GM18520 (cell line): ENCODE results near the gene COX10.
"Not testable (repeated sequence)": the region's sequence is repeated elsewhere in the genome, so short reads cannot be mapped to it uniquely, and the experiment has no call there.

ENCODE experiments used
- ATAC-seq: cut with Tn5 transposase; IDR thresholded peaks from one replicate; pipeline ENCODE4 v1.9.1; 2021; ENCODE audit not compliant: unreplicated experiment

COX10 gene

GRCh38 chr17:14168582-14168981, 99.3 kb downstream of the COX10 start:
- no peak for ATAC-seq

GRCh38 chr17:14169287-14169686, 100.0 kb downstream of the COX10 start:
- no peak for ATAC-seq

DNA sequence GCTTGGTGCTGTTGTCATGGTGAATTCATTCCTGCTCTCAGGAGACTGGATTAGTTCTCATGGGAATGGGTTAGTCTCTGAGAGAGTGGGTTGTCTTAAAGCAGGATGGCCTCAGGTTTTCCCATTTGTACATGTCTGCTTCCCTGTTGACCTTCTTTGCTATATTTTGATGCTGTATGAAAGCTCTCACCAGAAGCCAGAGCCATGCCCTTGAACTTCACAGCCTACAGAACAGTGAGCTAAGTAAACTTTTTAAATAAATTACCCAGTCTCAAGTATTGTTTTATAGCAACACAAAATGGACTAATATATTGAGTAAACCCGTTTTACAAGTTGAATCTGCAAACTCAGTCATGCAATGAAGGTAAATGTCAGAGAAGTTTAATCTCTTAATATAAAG, 100.6 kb downstream of the COX10 start:
- ATAC-seq, result no peak

- ATAC-seq, result not testable (repeated sequence)
These were observed 107.7 kb downstream of the COX10 start for GRCh38 chr17:14176989-14177388.

DNA sequence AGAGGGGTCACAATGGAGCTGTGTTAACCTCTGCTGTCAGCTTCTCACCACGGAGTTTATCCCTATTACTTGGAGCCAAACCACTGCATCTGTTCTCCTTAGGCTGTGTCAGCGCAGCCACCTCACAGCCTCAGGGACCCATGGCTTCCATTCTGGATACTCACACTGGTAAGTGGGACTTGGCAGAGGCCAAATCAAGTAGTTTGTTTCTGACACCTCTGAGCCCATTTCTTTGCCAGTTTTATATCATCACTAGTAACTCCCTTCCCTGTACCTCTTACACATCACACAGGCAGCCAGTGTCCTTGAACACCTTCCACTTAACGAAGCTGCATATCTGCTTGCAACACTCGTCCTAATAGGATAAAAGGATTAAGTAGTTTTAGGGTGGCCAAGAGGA, 108.5 kb downstream of the COX10 start:
- not testable (repeated sequence) for ATAC-seq

DNA sequence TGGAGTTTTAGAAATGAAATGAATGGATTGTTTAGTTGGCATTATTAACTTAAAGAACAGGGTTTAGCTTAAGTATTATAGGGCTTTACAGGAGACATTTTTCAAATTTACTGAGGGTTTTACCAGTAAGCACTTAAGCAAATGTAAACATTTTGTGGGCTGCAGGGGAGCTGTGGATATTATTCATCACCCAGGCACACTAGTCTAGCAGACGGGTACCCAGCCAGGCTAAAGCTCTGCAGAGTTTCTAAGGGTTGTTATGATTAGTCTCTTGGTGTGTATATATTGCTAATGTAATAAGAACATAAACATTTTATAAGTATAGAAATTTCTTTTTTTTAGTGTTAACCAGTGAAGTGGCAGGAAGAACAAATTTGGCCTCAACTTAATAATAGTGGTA, 110.6 kb downstream of the COX10 start:
- ATAC-seq, result not testable (repeated sequence)

- not testable (repeated sequence) for ATAC-seq
These were observed 112.8 kb downstream of the COX10 start for GRCh38 chr17:14182084-14182483.

GRCh38 chr17:14184536-14184935, 115.2 kb downstream of the COX10 start:
- ATAC-seq, result not testable (repeated sequence)

- ATAC-seq, result not testable (repeated sequence)
These were observed 117.1 kb downstream of the COX10 start for GRCh38 chr17:14186443-14186842.

DNA sequence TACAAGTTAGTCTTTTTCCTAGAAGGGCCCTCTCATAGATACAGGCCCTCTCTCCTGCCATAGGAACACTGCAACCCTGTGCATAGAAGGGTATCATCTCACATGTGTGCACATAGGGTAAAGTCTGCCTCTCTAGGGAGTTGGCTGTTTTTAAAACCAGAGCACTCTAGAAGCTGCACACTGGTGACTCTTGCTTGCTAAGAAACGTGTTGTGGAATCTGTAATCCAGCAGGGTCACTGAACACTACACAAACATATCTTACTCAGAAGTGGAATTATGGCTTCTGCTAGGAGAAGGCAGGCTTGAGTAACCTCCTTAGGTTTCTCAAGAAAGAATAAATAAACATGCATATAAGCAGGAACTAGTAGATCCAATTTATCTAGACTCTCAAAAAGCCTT, 121.5 kb downstream of the COX10 start:
- ATAC-seq, result not testable (repeated sequence)

- ATAC-seq, result not testable (repeated sequence)
These were observed 122.2 kb downstream of the COX10 start for GRCh38 chr17:14191469-14191868.

- not testable (repeated sequence) for ATAC-seq
These were observed 122.7 kb downstream of the COX10 start for GRCh38 chr17:14192039-14192438.

- not testable (repeated sequence) for ATAC-seq
These were observed 123.5 kb downstream of the COX10 start for GRCh38 chr17:14192636-14193344.

DNA sequence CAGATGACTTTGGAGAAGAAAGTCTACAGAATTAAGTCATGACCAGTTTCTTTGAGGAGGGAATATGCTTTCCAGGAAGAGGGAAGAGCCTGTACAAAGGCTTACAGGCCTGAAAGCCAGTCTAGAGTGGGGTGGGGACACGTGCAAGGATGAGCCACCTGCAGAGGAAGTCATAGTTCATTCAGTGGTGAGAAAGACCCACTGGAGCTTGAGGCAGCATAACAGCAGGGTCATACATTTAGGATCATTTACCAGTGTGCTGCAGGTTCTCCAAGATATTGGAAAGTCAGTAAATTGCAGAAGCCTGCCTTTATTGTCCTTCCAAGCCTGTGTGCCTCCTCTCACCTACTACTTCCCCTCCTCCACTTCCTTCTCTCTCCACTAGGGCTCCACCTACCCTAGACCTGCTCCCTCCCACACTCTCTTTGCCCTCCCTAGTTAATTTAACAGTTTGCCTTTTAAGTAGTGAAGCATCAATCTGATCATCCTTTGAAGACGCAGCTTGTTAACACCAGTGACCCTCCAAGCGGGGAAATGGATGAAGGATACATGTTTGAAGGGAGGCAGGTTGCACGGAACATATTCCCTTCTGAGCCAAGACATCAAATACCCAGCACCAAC, 127.2 kb downstream of the COX10 start:
- ATAC-seq, result no peak

DNA sequence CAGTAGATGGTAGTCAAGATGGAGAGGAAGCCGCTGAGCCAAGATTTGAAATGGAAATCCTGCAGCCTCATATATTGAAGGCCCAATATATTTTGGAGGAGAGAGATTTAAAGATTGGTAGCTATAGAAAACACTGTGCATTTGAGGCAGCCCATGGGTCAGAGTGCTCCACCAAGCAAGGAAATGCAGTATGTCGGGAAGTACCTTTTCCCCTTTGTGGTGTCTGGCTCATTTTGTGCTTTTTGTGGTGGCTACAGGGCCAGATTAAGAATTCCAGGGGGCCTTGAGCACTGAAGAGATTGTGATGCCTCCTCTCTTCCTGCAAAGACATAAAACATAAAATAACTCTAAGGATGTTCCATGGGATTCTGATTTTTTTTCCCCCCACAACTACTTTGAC, 127.8 kb downstream of the COX10 start:
- no peak for ATAC-seq

- ATAC-seq, result no peak
These were observed 128.3 kb downstream of the COX10 start for GRCh38 chr17:14197586-14197985.

DNA sequence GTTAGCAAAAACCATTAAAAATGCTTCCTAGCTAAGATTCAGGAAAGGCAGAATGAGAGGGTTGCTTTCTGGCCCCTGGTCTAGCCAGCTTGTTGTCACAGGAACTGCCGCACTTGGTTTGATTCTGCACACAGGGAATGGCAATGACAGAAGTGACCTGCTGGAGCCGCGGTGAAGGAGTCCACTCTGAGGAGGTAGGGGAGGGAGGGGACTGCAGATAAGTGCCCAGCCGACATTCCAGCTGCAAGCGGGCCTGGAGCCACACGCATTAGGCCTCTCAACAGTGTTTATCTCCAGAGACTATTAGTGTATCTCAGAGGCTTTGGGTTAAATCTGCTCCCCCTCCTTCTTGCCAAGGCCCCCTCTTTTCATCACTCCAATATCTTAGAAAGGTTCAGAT, 128.7 kb downstream of the COX10 start:
- ATAC-seq, result no peak

- ATAC-seq, result no peak
These were observed 129.3 kb downstream of the COX10 start for GRCh38 chr17:14198575-14198974.

DNA sequence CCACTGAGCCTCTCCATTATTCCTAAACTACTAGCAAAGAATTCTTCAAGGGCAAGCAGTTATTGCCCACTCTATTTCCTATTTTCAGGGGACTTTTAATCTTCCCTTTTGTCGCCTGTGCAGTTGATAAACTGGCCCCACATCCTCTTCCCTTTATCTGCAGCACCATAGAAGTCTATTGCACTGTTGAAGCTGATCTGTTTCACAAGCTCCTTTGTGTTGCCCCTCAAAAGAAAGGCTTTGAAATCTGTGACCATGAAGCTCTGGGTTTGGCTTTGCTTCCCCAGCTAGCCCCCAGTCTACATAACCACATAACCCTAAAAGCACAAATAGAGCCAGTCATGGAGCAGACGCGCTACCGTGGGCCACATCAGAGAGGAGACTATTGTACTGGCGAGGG, 130.3 kb downstream of the COX10 start:
- no peak for ATAC-seq

- no peak for ATAC-seq
These were observed 131.1 kb downstream of the COX10 start for GRCh38 chr17:14200354-14200753.

GRCh38 chr17:14201021-14201987, 132.0 kb downstream of the COX10 start:
- ATAC-seq, result no peak

GRCh38 chr17:14201988-14202380, 132.7 kb downstream of the COX10 start:
- ATAC-seq, result no peak
